Fibroblast of mammary gland (primary cell): Measurements from ENCODE around the gene TGIF2.

Experiments used
- DNase-seq: peaks from one replicate; pipeline ENCODE4 v3.0.0-alpha.2; 2010; ENCODE audit warnings: low read depth
- H3K4me3 ChIP-seq: 2 replicates; pipeline ENCODE4 v1.5.1; 2011; ENCODE audit warnings: low read depth, mild to moderate bottlenecking, low read length, moderate library complexity; ENCODE audit not compliant: control insufficient read depth
- CTCF ChIP-seq: conservative IDR thresholded peaks from 2 replicates; pipeline ENCODE4 v1.5.1; 2011; ENCODE audit warnings: low read depth, low read length, inconsistent platforms; ENCODE audit not compliant: control insufficient read depth, insufficient read depth

The TGIF2 gene

GRCh38 chr20:36620917-36621316 is 47.5 kb downstream of the TGIF2 start:
- no peak overlapping the region for H3K4me3 ChIP-seq
- TF ChIP-seq CTCF: no peak
- DNase-seq: no peak

- TF ChIP-seq CTCF: no peak
- no peak overlapping the region for H3K4me3 ChIP-seq
- DNase-seq: no peak
Measured at GRCh38 chr20:36623444-36623843, 50.0 kb downstream of the TGIF2 start.

- no peak overlapping the region for H3K4me3 ChIP-seq
- no peak for DNase-seq
- no peak for TF ChIP-seq CTCF
Measured at GRCh38 chr20:36624068-36624943, 50.9 kb downstream of the TGIF2 start.

- TF ChIP-seq CTCF: no peak
- no peak overlapping the region for H3K4me3 ChIP-seq
- no peak for DNase-seq
Measured at GRCh38 chr20:36624944-36625324, 51.5 kb downstream of the TGIF2 start.

- no peak overlapping the region for H3K4me3 ChIP-seq
- DNase-seq: no peak
- no peak for TF ChIP-seq CTCF
Measured at GRCh38 chr20:36628076-36628475, 54.7 kb downstream of the TGIF2 start.

GRCh38 chr20:36629719-36630681 is 56.6 kb downstream of the TGIF2 start:
- TF ChIP-seq CTCF: no peak
- no peak overlapping the region for H3K4me3 ChIP-seq
- no peak for DNase-seq
